Cardiac fibroblast (primary cell): ENCODE results near the gene SUN2.

Experiments used
- DNase-seq, 2 donors: peaks; one replicate each; pipeline versions ENCODE4 v3.0.0 to v3.0.0-alpha.2; 2010; ENCODE audit warnings: low read depth in 2 of 2
- H3K4me3 ChIP-seq, 2 donors: replicated peaks in 1 of 2; 1 replicate in 1 of 2; 2 replicates in 1 of 2; pipeline ENCODE4 v1.5.1; 2011; ENCODE audit warnings: low read depth in 2 of 2, low read length in 2 of 2, mild to moderate bottlenecking in 2 of 2, moderate library complexity in 1 of 2
- TF ChIP-seq, protein P1 (sequence below): IDR thresholded peaks from one replicate; pipeline ENCODE4 v1.5.1; 2011; ENCODE audit warnings: low read depth, mild to moderate bottlenecking, low read length, inconsistent platforms

Gene SUN2

DNA sequence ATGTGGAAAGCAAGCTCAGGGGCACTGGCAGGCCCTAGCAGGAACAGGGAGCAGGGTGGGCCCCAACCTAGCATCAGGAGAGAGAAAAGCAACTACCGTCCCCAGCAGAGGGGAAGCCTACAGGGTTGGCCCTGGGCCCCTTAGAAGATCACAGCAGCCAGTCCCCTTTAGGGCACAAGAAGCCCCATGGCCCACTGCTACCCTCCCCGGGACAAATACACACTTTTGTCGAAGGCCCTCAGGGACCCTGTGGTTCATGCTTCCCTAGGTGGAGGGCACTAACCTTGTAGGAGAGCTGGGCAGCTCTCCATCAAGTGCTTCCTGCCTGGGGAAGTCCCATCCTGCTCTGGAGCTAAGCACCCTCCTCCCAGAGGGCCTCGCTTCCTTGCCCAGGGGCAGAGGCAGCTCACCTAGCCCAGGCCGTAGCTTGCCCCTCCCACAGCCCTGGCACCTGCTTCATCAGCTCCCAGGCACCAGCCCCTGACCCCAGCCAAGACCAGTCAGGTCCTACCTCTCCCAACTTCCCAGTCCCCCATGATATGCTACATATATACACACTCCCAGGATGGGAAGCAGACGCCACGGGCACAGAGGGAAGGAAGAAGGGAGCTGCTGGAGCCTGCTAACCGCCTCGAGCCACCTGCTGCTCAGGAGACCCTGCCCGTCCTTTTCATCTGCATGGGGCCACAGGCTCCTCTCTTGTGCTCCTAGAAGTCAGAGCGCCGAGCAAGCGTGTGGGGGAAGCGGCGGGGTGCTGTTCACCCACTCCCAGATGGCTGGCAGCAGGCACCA lies 20.1 kb downstream of the SUN2 start:
- DNase-seq: no peak
- TF ChIP-seq, protein P1, sequence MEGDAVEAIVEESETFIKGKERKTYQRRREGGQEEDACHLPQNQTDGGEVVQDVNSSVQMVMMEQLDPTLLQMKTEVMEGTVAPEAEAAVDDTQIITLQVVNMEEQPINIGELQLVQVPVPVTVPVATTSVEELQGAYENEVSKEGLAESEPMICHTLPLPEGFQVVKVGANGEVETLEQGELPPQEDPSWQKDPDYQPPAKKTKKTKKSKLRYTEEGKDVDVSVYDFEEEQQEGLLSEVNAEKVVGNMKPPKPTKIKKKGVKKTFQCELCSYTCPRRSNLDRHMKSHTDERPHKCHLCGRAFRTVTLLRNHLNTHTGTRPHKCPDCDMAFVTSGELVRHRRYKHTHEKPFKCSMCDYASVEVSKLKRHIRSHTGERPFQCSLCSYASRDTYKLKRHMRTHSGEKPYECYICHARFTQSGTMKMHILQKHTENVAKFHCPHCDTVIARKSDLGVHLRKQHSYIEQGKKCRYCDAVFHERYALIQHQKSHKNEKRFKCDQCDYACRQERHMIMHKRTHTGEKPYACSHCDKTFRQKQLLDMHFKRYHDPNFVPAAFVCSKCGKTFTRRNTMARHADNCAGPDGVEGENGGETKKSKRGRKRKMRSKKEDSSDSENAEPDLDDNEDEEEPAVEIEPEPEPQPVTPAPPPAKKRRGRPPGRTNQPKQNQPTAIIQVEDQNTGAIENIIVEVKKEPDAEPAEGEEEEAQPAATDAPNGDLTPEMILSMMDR: no peak
- H3K4me3 ChIP-seq: no peak overlapping the region

DNA sequence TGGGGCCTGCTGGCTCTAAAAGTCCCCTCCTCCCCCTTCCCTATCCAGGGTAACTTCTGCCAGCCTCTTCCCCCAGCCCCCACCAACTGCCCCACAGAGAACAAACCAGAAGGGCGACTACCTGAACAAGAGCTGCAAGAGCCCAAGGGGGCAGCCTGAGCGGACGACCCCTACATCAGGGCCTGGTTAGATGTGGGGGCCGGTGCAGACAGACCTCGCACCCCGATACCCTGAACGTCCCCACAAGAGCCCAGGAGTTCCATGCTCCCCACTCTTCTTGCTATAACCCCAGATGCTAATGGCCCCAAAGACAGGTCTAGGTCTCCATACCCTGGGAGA lies 20.7 kb downstream of the SUN2 start:
- TF ChIP-seq, protein P1: no peak
- no peak for DNase-seq
- H3K4me3 ChIP-seq: no peak overlapping the region

DNA sequence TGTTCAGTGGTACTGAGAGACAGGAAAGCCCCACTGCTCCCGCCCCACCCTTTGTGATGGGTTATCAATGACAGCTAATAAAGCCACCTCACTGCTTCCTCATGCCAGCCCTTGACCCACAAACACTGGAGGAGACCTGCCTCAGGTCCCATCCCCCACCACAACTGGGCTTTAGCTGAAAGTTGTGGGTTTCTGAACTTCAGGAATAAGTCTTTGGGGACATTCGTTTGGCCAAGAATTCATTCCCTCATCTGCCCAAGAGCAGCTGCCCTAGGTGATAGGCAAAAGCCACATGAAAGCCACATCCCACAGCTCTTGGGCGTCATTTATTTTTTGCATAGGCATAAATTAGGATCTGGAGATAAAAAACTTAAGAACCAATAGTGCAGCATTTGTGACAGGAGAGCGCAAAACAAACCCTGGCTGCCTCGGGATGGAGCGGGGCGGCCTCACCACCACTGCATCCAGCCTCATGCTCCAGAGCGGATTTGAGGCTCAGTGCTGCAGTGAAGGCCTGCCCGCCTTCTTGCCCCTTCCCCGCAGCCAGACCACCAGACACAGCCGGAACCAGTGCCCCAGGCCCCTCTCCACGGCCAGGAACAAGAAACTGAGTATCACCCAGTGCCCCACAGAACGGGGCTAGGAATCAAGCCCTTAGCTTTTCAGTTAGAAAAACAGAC lies 21.2 kb downstream of the SUN2 start:
- TF ChIP-seq, protein P1: no peak
- no peak overlapping the region for H3K4me3 ChIP-seq
- DNase-seq: no peak

DNA sequence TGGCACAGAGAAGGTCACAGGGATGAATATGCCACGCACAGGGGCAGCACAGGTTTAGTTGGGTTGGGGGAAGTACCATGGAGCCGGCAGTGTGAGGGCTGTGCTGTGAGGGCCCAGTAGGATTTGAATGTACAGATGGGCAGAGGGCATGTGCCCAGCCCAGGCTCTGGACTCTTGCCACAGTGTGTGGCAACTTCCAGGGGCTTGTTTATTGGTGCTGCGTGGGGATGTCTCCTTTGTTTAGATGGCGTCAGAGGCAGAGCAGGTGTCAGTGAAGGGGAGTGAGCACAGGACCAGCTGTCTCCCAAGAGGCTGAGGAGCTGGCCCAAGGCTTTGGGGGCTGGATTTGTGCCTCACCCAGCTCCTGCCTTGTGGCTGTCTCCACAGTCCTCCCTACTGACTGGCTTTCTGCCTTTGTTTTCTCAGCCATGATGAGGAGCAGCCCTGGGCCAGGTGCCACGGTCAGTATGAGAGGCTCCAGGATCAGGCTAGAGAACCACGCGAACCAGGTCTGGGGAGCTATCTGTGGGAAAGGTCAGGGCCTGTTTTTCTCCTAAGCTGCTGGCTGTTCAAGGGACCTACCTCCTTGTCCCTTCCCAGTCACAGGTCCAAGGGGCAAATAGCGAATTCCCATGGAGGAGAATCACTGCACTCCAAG lies 21.9 kb downstream of the SUN2 start:
- TF ChIP-seq, protein P1: no peak
- H3K4me3 ChIP-seq: no peak overlapping the region

DNA sequence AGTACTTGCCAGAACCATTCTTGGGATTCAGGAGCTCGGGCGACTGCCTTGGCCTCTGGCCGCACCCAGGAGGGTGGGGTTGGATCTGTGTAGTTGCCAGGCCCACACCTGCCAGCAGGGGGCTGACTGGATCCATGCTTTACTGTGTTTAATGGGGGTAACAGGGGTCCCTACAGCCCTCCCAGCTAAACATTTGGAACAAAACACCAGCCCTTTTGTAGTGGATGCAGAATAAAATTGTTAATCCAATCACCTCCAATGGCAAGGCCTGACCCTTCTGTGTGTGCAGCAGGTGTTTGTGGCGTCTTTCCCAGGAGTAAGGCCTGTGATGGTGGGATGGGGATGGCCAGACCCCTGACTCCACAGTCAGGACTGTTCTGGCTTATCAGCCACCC lies 22.5 kb downstream of the SUN2 start:
- H3K4me3 ChIP-seq: no peak overlapping the region
- TF ChIP-seq, protein P1: peak; percentile 78
- peak; percentile 31 to 36 for DNase-seq

More for the DNA sequence above, 21.9 kb downstream of the SUN2 start:
- peak in 1 of 2 donors; percentile 32 for DNase-seq

DNA sequence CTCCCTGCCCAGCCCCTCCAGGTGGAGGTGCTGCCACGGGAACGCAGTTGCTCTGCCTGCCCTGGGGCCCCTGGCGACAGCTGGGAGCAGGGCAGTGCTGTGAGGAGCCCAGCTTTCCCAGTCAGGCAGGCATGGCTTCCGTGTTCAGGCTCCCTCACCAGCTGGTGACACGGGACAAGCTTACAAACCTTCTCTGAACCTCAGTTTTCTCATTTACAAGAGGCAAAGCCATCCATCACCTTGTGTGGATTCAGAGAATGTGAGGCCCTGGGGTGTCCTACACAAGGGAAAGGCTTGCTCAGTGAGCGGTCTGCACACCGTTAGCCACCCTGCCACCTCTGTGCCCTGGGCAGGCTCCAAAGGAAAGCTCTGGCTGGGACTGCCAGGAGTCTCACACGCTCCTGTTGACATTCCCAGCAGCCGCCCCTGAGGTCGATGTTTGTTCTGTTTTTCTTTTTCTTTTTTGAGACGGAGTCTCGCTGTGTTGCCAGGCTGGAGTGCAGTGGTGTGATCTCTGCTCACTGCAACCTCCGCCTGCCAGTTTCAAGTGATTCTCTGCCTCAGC lies 23.5 kb downstream of the SUN2 start:
- TF ChIP-seq, protein P1: no peak
- no peak overlapping the region for H3K4me3 ChIP-seq
- DNase-seq: no peak
